ENCODE results near the gene SMC3. TPM values are rescaled to one million over a fixed set of nuclear protein-coding genes. Genes with fewer than 3 reads are reported as not detected.

Gene SMC3
- total RNA-seq, 6 experiments from 2014 or later, result 26.0 to 40.5 (median 38.0) TPM

DNA sequence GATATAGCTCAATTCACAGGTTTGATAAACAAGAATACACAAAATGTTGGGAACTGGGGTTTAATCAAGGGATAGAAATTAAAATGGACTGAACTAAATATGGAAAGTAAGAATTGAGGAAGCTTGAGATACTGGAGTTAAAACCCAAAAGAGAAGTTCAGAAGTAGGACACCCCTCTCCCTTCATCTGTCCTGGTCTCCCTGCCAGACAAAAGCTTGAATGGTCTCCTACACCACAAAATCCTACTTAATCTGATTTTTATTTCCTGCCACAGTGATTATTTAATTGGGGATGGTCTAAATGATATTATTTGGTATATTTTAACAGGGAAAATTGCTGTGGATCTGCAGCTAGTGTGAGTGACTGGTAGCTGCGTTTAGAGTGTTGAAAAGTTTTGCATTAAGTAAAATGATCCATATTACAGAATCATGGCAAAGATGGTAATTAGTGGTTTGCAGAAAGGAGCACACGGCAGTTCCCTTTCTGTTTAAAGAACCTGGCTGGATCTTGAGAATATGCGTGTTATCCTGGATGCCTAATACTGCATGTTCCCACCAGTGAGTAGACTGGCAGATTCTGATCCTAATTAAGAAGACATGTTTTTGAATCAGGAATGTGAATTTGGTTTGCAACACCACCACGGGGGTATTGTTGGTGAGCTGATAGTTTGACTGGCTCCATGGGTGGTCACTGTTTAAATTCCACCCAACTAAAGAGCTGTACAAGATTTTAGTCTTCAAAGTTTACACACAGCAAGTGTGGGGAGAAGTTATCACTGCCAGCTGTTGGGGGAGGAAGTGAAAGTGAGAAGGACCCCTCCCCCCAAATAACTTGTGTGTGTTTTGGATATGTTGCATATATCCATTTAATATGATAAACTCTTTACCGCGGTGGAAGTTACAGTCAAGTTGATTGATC, 82.1 kb downstream of the SMC3 start:
- Mint-ChIP-seq H3K9me3 (no peaks in the 10 kb centered on the region), H3K4me3 (no peak overlapping the region), H3K4me1 (ENCODE audit: low read depth) (peaks cover 42% of the 10 kb centered on the region), H3K27me3 (ENCODE audit: insufficient read depth) (peaks cover 32% of the 10 kb centered on the region), H3K36me3 (ENCODE audit: low read depth) (no peaks in the 10 kb centered on the region), H3K27ac (no peak overlapping the region)
- TF ChIP-seq, protein P1, sequence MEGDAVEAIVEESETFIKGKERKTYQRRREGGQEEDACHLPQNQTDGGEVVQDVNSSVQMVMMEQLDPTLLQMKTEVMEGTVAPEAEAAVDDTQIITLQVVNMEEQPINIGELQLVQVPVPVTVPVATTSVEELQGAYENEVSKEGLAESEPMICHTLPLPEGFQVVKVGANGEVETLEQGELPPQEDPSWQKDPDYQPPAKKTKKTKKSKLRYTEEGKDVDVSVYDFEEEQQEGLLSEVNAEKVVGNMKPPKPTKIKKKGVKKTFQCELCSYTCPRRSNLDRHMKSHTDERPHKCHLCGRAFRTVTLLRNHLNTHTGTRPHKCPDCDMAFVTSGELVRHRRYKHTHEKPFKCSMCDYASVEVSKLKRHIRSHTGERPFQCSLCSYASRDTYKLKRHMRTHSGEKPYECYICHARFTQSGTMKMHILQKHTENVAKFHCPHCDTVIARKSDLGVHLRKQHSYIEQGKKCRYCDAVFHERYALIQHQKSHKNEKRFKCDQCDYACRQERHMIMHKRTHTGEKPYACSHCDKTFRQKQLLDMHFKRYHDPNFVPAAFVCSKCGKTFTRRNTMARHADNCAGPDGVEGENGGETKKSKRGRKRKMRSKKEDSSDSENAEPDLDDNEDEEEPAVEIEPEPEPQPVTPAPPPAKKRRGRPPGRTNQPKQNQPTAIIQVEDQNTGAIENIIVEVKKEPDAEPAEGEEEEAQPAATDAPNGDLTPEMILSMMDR (IDR thresholded peaks at IDR 0.05), result no peak
- no peak for DNase-seq

DNA sequence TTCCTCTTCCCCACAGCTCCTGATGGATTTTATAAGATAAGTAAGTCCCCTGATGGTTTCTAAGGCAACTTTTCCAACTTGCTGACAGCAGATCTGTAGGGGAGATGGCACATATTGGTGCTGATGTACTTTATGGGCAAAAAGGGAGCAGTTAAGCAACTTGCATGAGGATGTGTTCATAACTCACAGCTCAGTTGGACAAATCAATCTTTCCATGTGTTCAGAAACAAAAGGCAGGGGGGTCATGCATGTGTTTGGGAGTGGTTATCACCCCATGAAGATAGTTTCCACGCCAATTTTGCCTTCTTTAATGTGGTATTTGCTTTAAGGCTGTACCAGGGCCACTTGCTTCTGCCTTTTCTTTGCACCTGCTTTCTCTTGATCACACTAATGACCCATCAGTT, 82.8 kb downstream of the SMC3 start:
- no peak for DNase-seq
- Mint-ChIP-seq H3K27ac (no peak overlapping the region), H3K27me3 (ENCODE audit: insufficient read depth) (peaks cover 28% of the 10 kb centered on the region), H3K9me3 (no peaks in the 10 kb centered on the region), H3K4me3 (no peak overlapping the region), H3K36me3 (ENCODE audit: low read depth) (no peaks in the 10 kb centered on the region), H3K4me1 (ENCODE audit: low read depth) (peaks cover 46% of the 10 kb centered on the region)
- TF ChIP-seq, protein P1 (IDR thresholded peaks at IDR 0.05), result no peak

DNA sequence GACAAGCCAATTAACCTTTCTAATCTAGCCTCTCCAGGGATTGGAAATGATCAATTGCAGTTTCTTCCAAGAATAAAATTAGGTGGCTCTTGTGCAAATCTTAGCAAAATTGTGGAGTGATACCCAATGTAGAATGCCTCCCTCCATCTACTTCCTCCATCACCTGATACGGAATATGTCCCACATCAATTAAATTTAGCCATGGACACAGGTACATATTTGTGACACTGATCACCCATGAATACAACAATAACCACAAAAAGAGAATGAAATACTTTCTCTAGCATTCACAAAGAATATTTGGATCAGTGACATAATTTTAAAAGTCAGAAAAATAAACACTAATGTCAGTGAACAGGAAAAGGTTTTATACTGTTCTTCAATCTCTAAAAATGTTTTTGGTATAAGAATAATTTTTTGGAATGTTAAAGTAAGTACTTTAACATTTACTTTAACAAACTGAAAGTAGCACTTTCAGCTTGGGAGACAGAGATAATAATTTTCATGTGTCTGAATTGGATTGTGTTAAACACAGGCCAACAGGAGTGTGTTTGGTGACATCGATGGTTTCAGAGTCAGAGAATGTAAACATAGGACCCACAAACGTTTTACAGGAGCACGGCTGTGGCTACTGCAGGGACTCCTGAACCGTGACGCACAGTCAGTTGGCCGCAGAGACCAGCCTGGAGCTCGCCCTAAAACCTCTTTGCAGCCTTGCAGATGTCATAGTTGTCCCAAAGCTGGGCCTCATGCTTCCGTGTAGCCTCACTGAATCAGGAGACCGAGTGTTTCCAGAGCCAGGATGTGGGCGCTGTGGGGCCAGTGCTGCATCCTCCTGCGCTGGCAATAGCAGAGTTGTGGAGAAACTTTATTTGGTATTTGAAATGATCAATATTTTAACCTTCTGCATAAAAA, 83.8 kb downstream of the SMC3 start:
- H3K4me3 Mint-ChIP-seq, result peak overlapping the region; percentile 80
- H3K27me3 Mint-ChIP-seq (ENCODE audit: insufficient read depth), result peaks cover 24% of the 10 kb centered on the region

DNA sequence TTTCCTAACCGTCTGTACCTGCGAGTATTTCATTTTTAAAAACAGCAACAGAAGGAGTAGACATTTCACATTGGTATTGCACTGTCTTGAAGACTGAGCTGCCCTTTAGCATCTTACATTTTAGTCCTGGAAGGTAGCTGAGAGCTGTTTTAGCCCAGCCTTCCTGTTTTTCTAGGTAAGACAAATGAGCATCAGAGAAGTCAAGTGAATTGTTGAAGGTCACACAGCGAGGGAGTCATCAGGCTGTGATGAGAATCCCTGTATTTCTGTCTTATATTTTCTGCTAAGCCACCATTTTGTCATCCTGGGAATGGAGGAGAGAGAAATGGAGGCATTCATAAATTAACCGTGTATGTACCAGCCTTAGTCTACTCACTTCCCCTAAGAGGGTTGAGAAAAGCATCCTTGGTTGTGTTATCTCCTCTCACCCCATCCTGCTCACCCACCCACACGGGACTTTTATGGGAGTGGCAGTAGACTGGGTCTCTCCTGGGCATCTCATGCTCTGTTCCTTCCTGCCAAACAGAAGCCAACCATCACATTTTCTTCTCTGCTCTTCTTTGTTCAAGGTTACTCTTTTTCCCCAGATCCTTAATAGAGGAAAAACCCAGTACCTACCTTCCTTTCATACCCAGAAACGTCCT, 85.1 kb downstream of the SMC3 start:
- DNase-seq, result no peak
- H3K4me3 Mint-ChIP-seq, result no peak overlapping the region; the same call in 1 of the 2 replicates
- no peaks in the 10 kb centered on the region for H3K9me3 Mint-ChIP-seq
- peaks cover 49% of the 10 kb centered on the region for H3K4me1 Mint-ChIP-seq (ENCODE audit: low read depth)
- TF ChIP-seq, protein P1 (IDR thresholded peaks at IDR 0.05), result no peak
- H3K27ac Mint-ChIP-seq, result no peak overlapping the region
- H3K27me3 Mint-ChIP-seq (ENCODE audit: insufficient read depth), result peaks cover 22% of the 10 kb centered on the region
- no peaks in the 10 kb centered on the region for H3K36me3 Mint-ChIP-seq (ENCODE audit: low read depth)

More for the DNA sequence above, 83.8 kb downstream of the SMC3 start:
- H3K4me1 Mint-ChIP-seq (ENCODE audit: low read depth), result peaks cover 49% of the 10 kb centered on the region
- peak; percentile 87 for DNase-seq
- H3K36me3 Mint-ChIP-seq (ENCODE audit: low read depth), result no peaks in the 10 kb centered on the region
- no peaks in the 10 kb centered on the region for H3K9me3 Mint-ChIP-seq
- TF ChIP-seq, protein P1 (IDR thresholded peaks at IDR 0.05), result no peak; the same call in 1 of the 2 replicates
- peak overlapping the region; percentile 76 for H3K27ac Mint-ChIP-seq

Other genes starting within 250 kb of the SMC3 start
- 10 to 100 TPM; 31.9 to 58.2 (median 35.0) TPM for gene DUSP5, start 69.8 kb upstream of the SMC3 start, total RNA-seq (2021; fragmentation: NEBNext Ultra II Directional; extraction: Animal tissue kit (Norgen Biotek cat#: 25700))
- not detected for gene RBM20, start 76.6 kb downstream of the SMC3 start, total RNA-seq (2021; fragmentation: NEBNext Ultra II Directional; extraction: Animal tissue kit (Norgen Biotek cat#: 25700))